Stromal cell of bone marrow (primary cell): ENCODE data around the gene LRP1.
"Not testable (repeated sequence)": the region's sequence is repeated elsewhere in the genome, so short reads cannot be mapped to it uniquely, and the experiment has no call there.

Experiments used
- DNase-seq: peaks from one replicate; pipeline ENCODE4 v3.0.0-alpha.2; 2012; ENCODE audit warnings: low read depth

The LRP1 gene

GRCh38 chr12:57112492-57113294 is 15.6 kb upstream of the LRP1 start:
- DNase-seq: no peak

- no peak for DNase-seq
Measured at GRCh38 chr12:57116580-57117281, 11.6 kb upstream of the LRP1 start.

GRCh38 chr12:57118711-57119271 is 9.5 kb upstream of the LRP1 start:
- DNase-seq: peak; percentile 61

- no peak for DNase-seq
Measured at GRCh38 chr12:57119294-57120085, 8.8 kb upstream of the LRP1 start.

GRCh38 chr12:57120718-57121117 is 7.6 kb upstream of the LRP1 start:
- not testable (repeated sequence) for DNase-seq

GRCh38 chr12:57123813-57124212 is 4.5 kb upstream of the LRP1 start:
- DNase-seq: no peak

GRCh38 chr12:57124261-57124877 is 3.9 kb upstream of the LRP1 start:
- DNase-seq: no peak

- DNase-seq: no peak
Measured at GRCh38 chr12:57126061-57126460, 2.2 kb upstream of the LRP1 start.

GRCh38 chr12:57126561-57126960 is 1.7 kb upstream of the LRP1 start:
- no peak for DNase-seq

- DNase-seq: no peak
Measured at GRCh38 chr12:57127101-57127725, 1.1 kb upstream of the LRP1 start.

GRCh38 chr12:57128519-57129247 is 400 bp downstream of the LRP1 start:
- no peak for DNase-seq

GRCh38 chr12:57129321-57129842 is 1.1 kb downstream of the LRP1 start:
- DNase-seq: no peak

GRCh38 chr12:57129889-57130288 is 1.6 kb downstream of the LRP1 start:
- DNase-seq: peak; percentile 71

- no peak for DNase-seq
Measured at GRCh38 chr12:57130941-57131340, 2.7 kb downstream of the LRP1 start.

- DNase-seq: no peak
Measured at GRCh38 chr12:57131896-57132744, 3.8 kb downstream of the LRP1 start.

- no peak for DNase-seq
Measured at GRCh38 chr12:57133013-57133569, 4.8 kb downstream of the LRP1 start.

- DNase-seq: no peak
Measured at GRCh38 chr12:57133916-57134315, 5.6 kb downstream of the LRP1 start.

- no peak for DNase-seq
Measured at GRCh38 chr12:57134949-57135348, 6.7 kb downstream of the LRP1 start.
